ENCODE data around the gene SH3TC2.

The SH3TC2 gene

DNA sequence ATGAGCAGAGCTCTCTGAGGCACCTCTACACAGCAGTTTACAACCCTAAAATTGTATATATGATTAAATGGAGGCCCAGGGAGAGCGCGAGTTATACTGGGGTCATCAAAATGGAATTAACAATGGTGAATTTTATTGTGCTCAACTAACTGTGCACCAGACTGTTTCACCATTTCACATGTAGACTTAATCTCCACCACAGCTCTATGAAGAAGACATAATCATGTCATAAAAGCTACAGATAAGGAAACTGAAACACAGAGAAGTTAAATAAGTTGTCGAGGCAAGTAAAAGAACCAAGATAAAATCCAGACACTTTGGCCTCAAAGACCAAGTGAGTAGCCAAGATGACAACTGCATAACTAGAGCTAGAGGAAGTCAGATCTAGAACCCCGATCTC is 1.5 kb downstream of the SH3TC2 start:
- no peak for TF ChIP-seq SIN3A (IDR thresholded peaks at IDR 0.05; ENCODE audit: borderline replicate concordance, insufficient read depth, low read length)
- no peak for TF ChIP-seq REST (IDR thresholded peaks at IDR 0.05; ENCODE audit: insufficient read depth in 1 of 2, low read depth in 2 of 2, low read length in 2 of 2)
- no peak for TF ChIP-seq POLR2AphosphoS5 (IDR thresholded peaks at IDR 0.05; ENCODE audit: low read depth, low read length)
- no peak for TF ChIP-seq TAF1 (IDR thresholded peaks at IDR 0.05; ENCODE audit: borderline replicate concordance, insufficient read depth, low read length)
- no peak for TF ChIP-seq FOXP2 (optimal IDR thresholded peaks at IDR 0.05; ENCODE audit: borderline replicate concordance, extremely low read depth, extremely low read length, insufficient read depth)

DNA sequence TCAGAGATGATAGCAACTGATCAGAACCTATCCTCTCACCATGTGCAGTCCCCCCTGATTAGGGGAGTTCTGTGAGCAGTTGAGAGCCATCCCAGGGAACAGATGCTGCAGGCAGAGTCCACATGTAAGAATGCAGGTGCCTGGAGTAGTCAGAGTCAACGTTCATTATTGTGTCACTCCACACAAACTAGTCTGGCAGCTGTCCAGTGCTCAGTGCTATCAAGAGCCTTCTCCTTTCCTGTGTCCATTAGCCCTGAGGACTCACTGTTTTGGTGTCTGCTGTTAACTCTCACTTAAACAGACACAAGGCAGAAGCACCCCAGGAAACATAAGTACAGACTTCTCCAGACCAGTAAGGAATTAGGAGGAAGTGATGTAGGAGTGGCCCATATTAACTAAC is 2.5 kb downstream of the SH3TC2 start:
- no peak for TF ChIP-seq FOXP2 (optimal IDR thresholded peaks at IDR 0.05; ENCODE audit: borderline replicate concordance, extremely low read depth, extremely low read length, insufficient read depth)
- TF ChIP-seq REST (IDR thresholded peaks at IDR 0.05; ENCODE audit: insufficient read depth in 1 of 2, low read depth in 2 of 2, low read length in 2 of 2) = peak; percentile 54 to 82; a peak in 3 of 4 replicates

DNA sequence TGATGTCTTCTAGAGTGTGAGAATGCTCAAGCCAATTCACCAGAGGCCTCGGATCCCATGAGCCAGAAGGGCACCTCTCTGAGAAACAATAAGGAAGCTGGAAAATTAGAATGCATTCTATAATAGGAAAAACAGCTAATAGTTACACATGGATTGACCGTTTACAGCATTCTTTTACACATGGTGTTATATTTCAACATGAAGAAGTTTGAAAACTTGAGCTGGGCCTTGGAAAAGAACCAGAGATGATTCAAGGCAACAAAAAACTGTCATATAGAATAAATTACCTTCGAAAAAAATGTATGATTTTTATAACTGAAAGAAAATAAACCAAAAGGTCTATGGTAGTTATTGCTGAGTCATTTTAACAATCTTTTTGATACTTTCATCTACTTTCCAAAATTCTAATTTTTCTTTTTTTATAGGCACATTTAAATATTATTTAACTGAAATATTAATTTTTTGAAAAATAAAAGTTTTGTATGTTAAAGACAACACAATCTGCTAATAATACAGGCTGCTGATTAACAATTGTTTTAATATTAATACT is 6.2 kb downstream of the SH3TC2 start:
- TF ChIP-seq TAF1 (IDR thresholded peaks at IDR 0.05; ENCODE audit: borderline replicate concordance, insufficient read depth, low read length) (no peak), REST (IDR thresholded peaks at IDR 0.05; ENCODE audit: insufficient read depth in 1 of 2, low read depth in 2 of 2, low read length in 2 of 2) (no peak), SIN3A (IDR thresholded peaks at IDR 0.05; ENCODE audit: borderline replicate concordance, insufficient read depth, low read length) (no peak), FOXP2 (optimal IDR thresholded peaks at IDR 0.05; ENCODE audit: borderline replicate concordance, extremely low read depth, extremely low read length, insufficient read depth) (no peak), POLR2AphosphoS5 (IDR thresholded peaks at IDR 0.05; ENCODE audit: low read depth, low read length) (no peak)

DNA sequence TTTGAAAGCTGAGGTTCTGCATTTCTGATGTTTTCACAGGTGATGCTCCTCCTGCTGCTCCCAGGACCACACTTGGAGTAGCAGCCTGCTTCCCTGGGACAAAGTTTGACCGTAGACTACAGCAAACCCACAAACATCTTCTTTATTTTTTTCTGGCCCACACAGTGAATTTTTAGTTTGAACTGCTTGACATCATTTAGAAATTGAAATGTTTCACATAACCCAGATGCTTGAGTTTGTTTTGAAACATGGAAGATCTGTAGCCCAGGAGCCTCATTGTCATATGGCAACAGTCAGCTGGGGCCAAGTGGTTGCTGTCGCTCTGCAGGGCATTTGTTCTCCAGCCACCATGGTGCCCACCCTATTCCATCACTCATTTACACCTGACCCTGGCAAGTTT is 8.4 kb downstream of the SH3TC2 start:
- TF ChIP-seq TAF1 (IDR thresholded peaks at IDR 0.05; ENCODE audit: borderline replicate concordance, insufficient read depth, low read length) (no peak), SIN3A (IDR thresholded peaks at IDR 0.05; ENCODE audit: borderline replicate concordance, insufficient read depth, low read length) (no peak), POLR2AphosphoS5 (IDR thresholded peaks at IDR 0.05; ENCODE audit: low read depth, low read length) (no peak), FOXP2 (optimal IDR thresholded peaks at IDR 0.05; ENCODE audit: borderline replicate concordance, extremely low read depth, extremely low read length, insufficient read depth) (no peak), REST (IDR thresholded peaks at IDR 0.05; ENCODE audit: insufficient read depth in 1 of 2, low read depth in 2 of 2, low read length in 2 of 2) (no peak)

Measured in PFSK-1 (cell line).